Measurements from ENCODE around the gene NUAK2.

NUAK2 gene

DNA sequence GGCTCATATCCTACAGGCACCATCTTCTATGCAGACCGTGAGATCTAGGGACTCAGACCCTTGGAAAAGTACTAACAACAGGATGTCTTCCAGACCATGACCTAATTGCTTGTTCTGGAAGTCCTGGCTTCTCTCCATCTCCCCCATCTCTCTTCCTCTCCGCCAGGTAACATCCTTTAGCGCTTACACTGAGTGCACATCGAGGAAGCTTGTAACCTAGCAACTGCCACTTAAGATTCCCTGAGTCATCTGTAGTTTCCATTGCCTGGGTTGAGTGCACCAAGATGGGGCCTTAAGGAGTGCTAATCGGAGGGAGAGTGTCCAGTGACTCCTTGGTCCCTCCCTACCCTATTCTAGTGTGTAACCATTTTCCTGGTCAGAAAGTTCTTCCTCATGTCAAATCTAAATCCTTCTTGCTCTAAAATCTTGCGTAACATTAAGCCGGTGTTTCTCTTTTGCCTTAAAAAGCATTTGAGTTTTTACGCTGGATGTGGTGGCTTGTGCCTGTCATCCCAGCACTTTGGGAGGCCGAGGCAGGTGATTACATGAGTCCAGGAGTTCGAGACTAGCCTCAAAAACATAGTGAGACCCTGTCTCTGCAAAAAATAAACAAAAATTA, 25.5 kb upstream of the NUAK2 start:
- no peak for DNase-seq (ENCODE audit: low read depth)

DNA sequence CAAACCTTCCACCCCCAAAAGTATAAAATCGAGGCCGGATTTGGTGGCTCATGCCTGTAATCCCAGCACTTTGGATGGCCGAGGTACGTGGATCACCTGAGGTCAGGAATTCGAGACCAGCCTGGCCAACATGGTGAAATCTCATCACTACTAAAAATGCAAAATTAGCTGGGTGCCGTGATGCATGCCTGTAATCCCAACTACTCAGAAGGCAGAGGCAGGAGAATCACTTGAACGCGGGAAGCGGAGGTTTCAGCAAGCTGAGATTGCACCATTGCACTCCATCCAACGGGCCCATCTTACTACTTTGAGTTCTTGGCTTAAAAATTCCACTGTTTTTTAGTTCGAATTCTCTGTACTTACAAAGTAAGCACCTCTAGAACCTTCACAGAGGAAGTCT, 24.2 kb upstream of the NUAK2 start:
- DNase-seq (ENCODE audit: low read depth) = no peak

DNA sequence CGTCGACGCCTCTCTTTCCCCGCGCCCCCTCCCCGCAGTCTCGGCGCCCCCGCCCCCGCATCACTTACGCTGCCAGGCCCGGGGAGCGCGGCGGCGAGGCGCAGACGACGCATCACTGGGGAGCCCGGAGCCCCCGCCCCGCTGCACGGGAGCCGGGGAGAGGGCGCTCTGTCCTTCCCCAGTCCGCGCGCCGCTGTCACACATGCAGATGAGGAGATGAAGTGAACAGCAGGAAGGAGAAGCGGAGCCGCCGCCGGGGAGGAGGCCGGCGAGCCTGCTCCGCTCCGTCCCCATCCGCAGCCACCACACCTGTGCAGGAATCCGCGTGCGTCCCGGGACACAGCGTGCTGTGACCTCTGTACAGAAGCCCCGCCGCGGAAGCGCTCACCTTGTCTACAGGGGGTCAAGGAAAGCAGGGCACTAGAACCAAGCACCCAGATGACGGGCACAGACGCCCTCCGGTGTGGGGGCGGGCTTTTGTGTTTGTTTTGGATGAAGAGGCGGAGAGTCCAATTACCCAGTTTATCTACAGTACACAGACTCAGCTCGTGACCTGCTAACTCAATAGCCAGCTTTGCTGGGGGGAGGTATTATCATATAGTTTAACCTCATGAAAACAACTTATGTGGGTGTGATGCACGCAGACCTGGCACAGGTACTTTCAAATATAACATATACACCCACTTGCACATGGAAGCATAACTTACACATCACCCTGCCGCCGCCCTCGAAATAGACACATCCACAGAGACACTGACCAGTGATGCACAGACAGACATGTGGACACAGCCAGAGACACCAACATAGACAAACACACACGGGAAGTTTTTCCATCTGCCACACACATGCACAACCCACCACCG, 22.8 kb upstream of the NUAK2 start:
- peak; percentile 26 for DNase-seq (ENCODE audit: low read depth)

DNA sequence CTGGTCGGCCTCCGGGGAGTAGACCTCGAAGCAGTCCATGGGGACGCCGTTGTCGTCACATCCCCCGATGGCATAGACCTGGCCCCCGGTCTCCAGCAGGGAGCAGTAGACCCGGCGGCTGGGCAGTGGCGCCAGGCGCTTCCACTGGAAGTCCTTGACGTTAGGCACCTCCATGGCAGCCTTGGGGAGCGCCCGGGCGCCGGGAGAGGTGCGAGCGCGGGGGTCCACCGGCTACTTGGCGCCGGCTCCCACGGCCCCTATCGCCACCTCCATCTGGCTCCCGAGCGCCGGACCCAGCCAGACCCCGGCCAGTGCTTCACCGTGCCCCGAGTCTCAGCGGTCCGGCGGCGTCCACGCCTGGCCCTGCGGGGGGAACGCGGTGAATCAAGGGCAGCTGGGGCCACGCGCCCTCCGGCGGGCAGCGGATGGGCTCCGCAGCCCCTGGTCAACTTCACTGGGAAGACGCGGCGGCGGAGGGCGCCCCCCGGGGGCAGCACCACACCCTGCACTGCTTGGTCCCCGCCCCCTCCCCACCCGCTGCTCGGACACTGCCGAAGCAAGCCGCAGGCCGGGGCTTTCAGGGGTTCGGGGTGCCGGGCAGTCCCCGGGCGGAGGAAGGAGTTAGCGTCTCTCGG, 22.0 kb upstream of the NUAK2 start:
- no peak for DNase-seq (ENCODE audit: low read depth)

DNA sequence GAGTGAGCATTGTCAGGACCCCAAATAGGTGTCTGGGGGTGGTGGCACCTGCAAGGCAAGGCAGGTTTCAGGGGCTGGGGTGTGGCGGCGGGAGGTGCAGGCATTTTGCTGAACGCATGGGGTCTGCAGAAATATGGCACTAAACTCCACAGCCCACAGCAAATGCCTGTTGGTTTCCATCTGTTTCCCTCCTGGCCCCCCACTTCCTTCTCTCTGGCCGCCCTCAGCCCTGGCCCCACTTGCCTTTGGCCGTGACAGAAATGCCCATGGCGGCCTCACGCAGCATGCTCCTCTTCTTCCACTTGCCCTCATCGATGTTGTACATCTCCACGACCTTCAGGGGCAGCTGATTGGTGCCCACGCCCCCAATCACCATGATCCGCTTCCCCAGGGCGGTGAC, 21.4 kb upstream of the NUAK2 start:
- DNase-seq (ENCODE audit: low read depth) = no peak

DNA sequence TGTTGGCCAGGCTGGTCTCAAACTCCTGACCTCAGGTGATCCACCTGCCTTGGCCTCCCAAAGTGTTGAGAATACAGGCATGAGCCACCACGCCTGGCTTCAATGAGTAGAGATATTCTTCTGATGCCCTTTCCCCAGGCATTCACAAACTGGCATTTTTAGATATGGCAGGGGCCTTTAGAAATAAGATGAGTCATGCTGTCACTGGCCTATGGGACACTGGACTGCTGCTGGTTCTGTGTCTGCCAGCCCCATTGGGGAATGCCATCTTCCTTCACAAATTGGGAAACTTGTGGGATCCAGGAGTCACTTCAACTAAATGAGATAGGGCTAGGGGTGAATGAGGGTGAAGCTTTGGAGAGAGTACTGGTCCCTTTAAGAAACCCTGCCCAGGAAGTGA, 19.1 kb upstream of the NUAK2 start:
- DNase-seq (ENCODE audit: low read depth) = no peak

DNA sequence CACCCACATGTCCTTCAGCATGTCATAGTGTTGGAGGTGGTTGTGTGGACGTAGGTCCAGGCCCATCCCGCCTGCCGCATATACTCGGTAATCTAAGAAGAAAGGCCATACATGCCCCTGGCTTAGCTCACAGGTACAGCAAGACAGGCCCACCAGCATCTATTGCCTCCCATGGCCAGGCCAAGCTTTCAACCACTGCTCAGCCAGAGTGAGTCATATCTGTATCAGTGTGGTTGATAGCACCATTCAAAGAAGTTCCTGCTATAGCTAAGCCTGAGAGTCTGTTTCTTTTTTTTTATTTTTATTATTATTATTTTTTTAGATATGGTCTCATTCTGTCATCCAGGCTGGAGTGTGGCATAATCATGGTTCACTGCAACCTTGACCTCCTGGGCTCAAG, 18.2 kb upstream of the NUAK2 start:
- DNase-seq (ENCODE audit: low read depth) = no peak

DNA sequence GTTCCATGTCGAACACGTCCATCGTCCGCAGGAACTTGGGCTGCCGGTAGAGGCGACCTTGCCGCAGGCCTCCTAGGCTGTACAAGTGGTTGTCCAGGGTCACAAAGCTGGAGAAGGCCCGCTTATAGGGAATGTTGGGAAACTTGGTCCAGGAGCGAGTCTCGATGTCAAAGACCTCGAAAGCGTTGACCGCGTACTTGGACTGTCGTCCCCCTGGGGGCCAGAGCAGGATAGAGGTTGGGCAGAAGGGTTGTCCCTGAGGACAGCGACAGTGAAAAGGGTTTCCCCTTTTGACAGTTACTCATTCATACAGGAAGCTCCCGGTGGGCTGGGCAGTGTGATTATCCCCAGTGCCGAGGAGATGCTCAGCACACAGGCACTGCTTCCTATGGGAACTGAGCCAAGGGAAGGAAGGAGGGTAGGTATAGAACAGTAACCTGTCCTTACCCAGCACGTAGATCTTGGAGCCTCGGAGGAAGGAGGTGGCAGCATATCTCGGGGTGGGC, 17.7 kb upstream of the NUAK2 start:
- no peak for DNase-seq (ENCODE audit: low read depth)

DNA sequence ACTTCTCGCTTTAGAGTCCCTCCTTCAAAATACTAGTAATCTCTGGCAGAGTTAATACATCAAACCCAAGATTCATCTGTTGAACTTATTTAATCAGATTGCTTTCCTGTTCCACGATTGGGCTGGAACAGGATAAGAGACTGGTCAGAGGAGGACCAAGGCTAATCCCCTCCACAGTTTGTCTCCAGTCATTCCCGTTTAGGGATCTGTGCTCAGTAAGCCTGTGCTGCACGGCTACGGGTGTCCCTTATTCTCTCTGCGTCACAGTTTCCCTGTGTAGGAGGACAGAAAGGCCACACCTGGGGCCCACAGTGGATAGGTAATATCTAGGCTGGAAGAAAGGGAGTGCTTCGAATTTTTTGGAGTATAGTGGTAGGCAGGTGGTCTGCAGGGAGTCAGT, 16.5 kb upstream of the NUAK2 start:
- DNase-seq (ENCODE audit: low read depth) = no peak

DNA sequence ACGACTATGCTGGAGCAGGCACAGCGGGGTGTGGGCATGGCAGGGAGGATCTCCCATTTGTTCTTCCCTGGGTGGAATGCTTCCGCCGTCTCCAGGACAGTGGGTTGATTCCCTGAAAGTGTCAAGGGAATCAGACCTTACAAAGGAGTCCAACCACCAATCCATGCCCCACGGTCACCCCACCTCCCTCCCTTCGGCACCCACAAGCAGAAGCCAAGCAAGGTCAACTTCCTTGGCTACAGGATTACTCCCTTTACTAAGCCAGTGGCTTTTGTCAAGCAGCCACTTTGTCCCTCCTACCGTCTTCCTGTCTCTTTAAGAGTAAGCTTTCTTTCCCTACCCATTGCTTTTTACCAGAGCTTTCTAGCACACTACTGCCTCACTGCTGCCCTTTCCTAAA, 15.9 kb upstream of the NUAK2 start:
- DNase-seq (ENCODE audit: low read depth) = no peak

DNA sequence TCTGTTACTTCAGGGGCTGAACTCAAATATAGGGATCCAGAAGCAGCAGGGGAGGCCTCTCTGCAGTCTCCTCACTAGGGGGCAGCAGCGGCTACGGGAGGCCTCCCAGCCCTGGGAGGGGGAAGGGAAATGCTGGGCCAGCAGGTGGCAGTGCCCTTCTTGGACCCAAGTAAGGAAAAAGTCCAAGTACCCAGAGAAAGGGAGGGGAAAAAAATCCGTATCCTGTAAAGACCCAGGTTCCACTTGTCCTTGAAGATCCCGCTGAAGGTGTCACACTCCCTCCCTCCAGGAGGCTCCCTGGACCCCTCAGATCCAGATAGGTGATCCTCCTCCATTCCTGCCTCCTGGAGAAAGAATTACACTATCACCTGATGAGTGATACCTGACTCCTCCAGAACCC, 14.1 kb upstream of the NUAK2 start:
- peak; percentile 66 for DNase-seq (ENCODE audit: low read depth)

DNA sequence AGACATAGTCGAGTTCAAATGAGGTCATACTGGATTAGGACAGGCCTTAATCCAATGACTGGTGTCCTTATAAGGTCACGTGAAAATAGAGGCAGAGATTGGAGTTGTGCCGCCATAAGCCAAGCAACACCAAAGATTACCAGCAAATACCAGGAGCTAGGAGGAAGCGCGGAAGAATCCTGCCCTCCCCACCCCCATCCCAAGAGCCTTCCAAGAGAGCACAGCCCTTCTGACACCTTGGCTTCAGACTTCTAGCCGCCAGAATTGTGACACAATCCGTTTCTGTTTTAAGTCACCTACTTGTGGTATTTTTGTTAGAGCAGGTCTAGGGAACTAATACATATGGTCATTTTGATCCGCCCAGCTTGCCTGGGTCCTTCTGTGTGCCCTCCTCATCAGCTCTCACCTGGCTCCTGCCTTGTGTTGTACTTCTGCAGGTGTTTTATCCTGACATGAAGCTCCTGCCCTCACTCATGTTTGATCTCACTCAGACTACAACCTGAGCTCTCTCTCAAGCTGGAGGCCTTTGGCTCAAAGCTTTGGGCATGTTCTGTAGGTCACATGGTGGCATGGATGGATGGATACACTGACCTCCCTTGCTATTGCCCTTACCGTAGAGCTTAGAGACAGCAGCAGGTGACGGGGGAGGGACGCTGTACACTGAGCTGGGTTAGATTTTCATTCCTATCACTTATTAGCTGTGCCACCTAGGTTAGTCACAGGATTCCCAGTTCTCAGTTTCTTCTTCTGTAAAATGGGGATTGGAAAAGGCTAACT, 10.7 kb upstream of the NUAK2 start:
- no peak for DNase-seq (ENCODE audit: low read depth)

DNA sequence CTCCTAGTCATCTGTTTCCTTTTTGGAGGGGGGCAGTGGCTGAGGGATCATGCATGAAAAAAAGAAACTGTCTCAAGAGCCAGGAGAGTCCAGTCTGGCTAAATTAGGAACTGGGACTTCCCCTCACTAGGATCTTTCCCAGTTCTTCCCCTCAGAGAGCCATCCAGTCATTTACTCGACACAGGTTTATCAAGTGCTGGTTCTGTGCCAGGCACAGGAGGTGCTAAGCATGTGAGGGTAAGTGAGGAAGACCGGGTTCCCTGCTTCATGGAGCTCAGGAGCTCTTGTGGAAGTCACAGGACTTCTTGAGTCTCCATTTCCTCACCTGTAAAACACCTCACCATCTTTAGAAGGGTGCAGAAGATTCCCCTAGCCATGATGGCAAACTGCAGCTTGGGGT, 8.6 kb upstream of the NUAK2 start:
- no peak for DNase-seq (ENCODE audit: low read depth)

DNA sequence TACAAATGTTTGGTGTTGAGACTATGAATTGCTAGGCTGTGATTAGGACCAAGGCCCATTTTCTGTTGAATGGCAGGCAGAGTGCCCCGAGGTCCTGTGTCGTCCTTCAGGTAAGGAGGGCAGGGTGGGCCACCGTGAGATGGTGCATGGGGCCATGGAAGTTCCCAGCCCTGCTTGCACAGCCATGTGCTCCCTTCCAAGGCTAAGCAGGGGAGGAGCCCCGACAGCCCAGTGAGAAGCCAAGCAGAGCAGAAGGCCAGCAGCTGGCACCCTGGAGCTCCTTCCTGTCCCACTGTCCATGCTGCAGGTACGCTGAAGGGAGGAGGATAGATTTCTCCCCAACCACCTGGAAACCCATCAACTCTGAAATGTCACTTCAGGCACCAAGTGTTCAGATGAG, 8.2 kb upstream of the NUAK2 start:
- no peak for DNase-seq (ENCODE audit: low read depth)

DNA sequence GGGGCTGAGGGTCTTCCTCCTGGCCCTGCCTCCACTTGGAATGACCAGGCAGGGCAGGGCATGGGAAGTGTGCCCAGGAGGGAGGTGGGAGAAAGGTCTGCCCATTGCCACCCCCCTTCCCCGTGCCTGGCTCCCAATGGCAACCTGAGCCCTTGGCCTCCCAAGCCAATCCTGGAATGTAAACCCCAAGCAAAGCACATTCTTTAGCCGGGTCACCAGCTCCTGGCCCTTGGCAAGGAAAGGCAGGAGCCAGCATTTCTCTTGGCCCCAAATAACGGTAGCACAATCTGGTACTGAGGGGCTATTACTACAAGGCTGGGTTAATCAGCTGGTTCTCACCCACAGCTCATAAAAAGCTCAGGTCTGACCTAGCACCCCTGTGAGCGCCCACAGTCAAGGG, 6.9 kb upstream of the NUAK2 start:
- no peak for DNase-seq (ENCODE audit: low read depth)

DNA sequence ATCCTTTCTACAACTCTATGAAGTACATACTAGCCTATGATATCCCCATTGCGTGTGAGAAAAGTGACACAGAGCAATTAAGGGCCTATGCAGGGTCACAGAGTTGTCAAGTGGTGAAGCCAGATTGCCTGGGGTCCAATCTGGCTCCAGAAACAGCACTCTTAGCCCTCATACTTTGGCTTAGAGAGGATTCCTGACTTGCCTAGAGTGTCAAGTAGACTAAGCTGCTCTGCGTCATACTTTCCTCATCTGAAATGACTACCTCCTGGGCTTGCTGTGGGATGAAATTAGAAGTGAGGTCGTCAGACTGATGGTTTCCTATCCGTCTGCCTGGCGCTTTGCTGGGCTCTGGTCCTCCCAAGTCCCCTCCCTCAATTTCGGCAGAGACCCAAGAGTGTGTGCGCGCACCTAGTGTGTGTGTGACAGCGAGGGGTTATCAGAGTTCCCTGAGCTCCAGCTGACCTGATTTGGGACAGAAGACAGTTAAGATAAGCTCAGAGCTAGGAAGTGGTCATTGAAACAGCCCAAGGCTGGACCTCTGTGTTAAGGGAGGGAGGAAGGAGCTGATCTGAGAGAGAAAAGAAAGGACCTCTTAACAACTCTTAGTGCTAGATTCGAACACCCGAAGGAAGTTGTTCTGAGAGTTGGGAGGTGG, 5.4 kb upstream of the NUAK2 start:
- DNase-seq (ENCODE audit: low read depth) = no peak

DNA sequence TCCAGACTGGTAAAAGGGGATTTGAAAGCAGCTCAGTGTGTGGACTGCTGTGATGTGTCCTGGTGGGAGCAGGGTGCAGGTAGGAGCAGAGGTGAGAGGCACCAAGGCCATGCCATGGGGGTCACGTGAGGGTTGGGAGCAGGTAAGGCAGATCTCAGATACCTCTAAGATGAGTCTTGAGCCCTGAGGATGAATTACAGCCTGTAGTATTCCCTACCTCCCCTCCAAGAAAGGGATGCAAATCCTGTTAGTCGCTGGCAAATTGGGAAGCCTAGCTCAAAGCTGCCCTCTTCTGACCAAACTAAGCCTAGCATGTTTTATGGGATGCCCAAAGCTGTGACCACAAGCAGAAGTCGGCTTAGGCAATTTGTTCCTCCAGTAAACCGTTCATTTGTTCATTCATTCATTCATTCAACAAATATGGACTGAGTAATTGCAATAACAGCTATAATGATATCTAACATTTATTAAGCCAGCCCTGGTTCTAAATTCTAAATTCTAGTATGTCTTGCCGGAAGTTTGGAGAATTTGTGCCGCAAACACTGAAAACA, 3.9 kb upstream of the NUAK2 start:
- DNase-seq (ENCODE audit: low read depth) = no peak

DNA sequence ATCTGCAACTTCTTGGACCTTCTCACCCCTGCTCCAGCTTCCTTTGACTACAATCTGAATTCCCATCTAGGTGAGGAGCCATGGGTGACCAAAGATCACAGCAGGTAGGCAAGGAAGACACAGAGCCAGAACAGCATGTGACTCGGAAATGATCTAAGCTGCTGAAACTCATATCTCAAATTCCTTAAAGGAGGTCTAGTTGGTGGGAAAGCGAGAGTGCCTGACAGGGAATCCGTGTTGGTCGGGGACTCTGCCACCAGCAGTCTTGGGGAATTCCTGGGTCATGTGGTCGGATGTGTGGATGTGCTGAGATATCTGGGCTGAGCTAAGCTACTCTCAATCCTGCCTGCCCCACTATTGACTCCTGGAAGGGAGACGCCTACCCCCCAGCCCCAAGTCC, 3.2 kb upstream of the NUAK2 start:
- DNase-seq (ENCODE audit: low read depth) = no peak

DNA sequence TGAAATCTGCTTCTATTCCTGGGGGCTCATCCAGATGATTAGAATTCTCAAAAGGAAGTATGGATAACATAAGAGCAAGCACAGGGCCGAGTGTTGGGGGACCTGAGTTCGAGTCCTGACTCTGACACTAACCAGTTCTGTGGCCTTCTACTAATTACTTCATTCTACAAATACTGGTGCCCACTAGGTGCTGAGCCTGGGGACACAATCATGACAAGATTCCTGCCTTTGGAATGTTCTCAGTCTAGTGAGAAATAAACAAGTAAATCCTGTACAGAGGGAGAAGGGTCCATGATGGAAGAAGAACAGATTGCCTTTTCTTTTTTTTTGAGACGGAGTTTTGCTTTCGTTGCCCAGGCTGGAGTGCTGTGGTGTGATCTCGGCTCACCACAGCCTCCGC, 2.2 kb upstream of the NUAK2 start:
- no peak for DNase-seq (ENCODE audit: low read depth)

DNA sequence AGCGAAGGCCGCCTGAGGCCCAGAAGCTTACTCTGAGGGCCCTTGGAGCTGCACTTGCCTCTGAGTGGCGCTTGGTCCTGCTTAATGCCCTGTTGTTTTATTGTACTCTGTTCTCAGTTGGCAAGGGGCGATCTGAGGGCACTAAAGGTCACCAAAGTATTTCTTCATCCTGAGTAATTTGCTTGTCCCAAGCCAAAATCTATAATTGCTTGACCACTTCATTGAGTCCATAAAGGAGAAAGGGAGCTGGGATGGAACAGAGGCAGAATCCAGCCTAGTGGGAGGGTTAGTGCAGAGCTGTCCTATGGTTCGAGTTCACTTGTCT, 376 bp upstream of the NUAK2 start:
- no peak for DNase-seq (ENCODE audit: low read depth)

DNA sequence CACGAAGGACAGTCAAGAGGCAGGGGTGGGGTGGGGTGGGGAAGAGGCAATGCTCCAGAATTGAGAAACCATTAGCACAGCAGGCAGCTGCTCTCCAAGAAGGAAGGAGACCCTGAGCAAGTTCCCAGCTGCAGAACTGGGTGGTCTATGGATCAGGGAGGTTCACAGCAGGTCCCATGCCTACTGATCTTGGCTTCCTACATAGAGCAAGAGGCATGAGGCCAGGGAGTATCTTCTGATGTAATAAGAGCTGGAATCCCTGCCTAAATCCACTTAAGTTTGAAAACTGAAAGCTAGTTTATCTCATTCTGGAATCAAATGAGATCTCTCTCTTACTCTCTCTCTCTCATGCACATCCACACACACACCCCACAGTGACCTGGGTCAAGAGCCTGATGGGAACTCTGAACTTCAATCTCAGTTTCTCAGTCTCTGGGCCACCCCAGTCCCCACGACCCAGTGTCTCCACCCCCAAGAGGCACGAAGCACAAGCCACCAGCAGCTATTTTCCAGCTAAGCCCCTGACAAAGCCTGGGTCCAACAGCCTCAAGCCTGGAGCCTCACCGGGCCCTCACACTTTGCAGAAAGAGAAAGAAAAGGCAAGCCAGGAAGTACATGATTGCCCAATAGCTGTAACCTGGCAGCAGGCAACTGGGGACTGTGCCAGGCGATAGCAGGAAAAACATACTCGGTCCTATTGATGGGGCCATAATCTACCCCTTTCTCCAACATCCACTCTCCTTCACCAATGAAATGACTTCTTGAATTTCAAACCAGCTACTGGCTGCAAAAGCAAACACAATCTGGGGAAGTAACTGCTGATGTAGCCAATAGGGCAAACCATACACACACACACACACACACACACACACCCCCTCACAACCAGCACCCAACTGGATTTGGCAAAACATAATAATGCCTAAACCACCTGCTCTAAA, 2.2 kb downstream of the NUAK2 start:
- no peak for DNase-seq (ENCODE audit: low read depth)
